GM12878 (cell line): ENCODE data around the gene NUP214.

Source experiments
- CHD2 ChIP-seq: IDR thresholded peaks from 2 replicates; pipeline ENCODE4 v1.6.1; 2011; ENCODE audit warnings: low read depth, low read length, improper control_type of control experiment, borderline replicate concordance
- POLR2AphosphoS5 ChIP-seq: IDR thresholded peaks from 2 replicates; pipeline ENCODE4 v1.6.1; 2011; ENCODE audit warnings: mild to moderate bottlenecking, low read length, inconsistent platforms
- TAF1 ChIP-seq: IDR thresholded peaks from 2 replicates; pipeline ENCODE4 v1.6.1; 2011; ENCODE audit warnings: mild to moderate bottlenecking, low read depth, low read length, borderline replicate concordance
- TCF12 ChIP-seq: IDR thresholded peaks from 2 replicates; pipeline ENCODE4 v1.6.1; 2011; ENCODE audit warnings: low read depth, mild to moderate bottlenecking, low read length
- ZZZ3 ChIP-seq: IDR thresholded peaks from 2 replicates; pipeline ENCODE4 v1.6.1; 2011; ENCODE audit warnings: low read depth; ENCODE audit not compliant: control insufficient read depth, insufficient read length

- TF ChIP-seq TAF1: no peak
- no peak for TF ChIP-seq CHD2
- TF ChIP-seq TCF12: no peak
- TF ChIP-seq ZZZ3: no peak
- TF ChIP-seq POLR2AphosphoS5: no peak
Observed at GRCh38 chr9:131082774-131083512, 42.4 kb upstream of the NUP214 start.
